BLaER1 treated with 17β-estradiol and CSF1 and Interleukin-3, amounts not matched to agents 10 nM and 100 nM (cell line): ENCODE data around the gene CRISPLD2.
"Not testable (repeated sequence)": the region's sequence is repeated elsewhere in the genome, so short reads cannot be mapped to it uniquely, and the experiment has no call there.

Source experiments
- H3K27ac ChIP-seq, 11 experiments: shearing (Covaris generic); formaldehyde crosslinking; 2 replicates each; pipeline ENCODE4 v1.8.1; 2022
- H3K27me3 ChIP-seq, 11 experiments: shearing (Covaris generic); formaldehyde crosslinking; 2 replicates each; pipeline ENCODE4 v1.8.1; 2022
- H3K36me3 ChIP-seq, 11 experiments: shearing (Covaris generic); formaldehyde crosslinking; 2 replicates each; pipeline ENCODE4 v1.8.1; 2022
- H3K4me1 ChIP-seq, 10 experiments: shearing (Covaris generic); formaldehyde crosslinking; 2 replicates each; pipeline ENCODE4 v1.8.1; 2022
- H3K4me2 ChIP-seq, 11 experiments: shearing (Covaris generic); formaldehyde crosslinking; 2 replicates each; pipeline ENCODE4 v1.8.1; 2022
- H3K4me3 ChIP-seq, 10 experiments: shearing (Covaris generic); formaldehyde crosslinking; 2 replicates each; pipeline ENCODE4 v1.8.1; 2022
- H3K9ac ChIP-seq, 11 experiments: shearing (Covaris generic); formaldehyde crosslinking; 2 replicates each; pipeline ENCODE4 v1.8.1; 2022
- H3K9me3 ChIP-seq, 11 experiments: shearing (Covaris generic); formaldehyde crosslinking; replicated peaks in 1 of 11; 2 replicates each; pipeline ENCODE4 v1.8.1; 2022
- H4K20me1 ChIP-seq, 11 experiments: shearing (Covaris generic); formaldehyde crosslinking; 2 replicates each; pipeline ENCODE4 v1.8.1; 2022
- Cebpa-rat ChIP-seq, 11 experiments: shearing (Covaris generic); IDR thresholded peaks; 2 replicates each; pipeline ENCODE4 v1.8.1; 2022

Gene CRISPLD2

GRCh38 chr16:84854759-84855158, 35.0 kb downstream of the CRISPLD2 start:
- no peak overlapping the region for H3K27ac ChIP-seq
- H3K4me2 ChIP-seq = peak overlapping the region in 1 of 11 experiments; percentile 9; a peak in 2 of 22 replicates
- H4K20me1 ChIP-seq = peaks cover 0 to 11% (median 0%) of the 10 kb centered on the region in 11 experiments; a peak in 2 of 22 replicates
- no peak for TF ChIP-seq Cebpa-rat (IDR thresholded peaks at IDR 0.05)
- H3K9ac ChIP-seq = no peak overlapping the region
- no peaks in the 10 kb centered on the region for H3K27me3 ChIP-seq
- H3K36me3 ChIP-seq = peaks cover 0 to 99% (median 54%) of the 10 kb centered on the region in 11 experiments; a peak in 16 of 22 replicates
- peaks cover 11 to 40% (median 20%) of the 10 kb centered on the region in 11 experiments for H3K9me3 ChIP-seq
- peaks cover 0 to 10% (median 0%) of the 10 kb centered on the region in 10 experiments; a peak in 1 of 20 replicates for H3K4me1 ChIP-seq
- H3K4me3 ChIP-seq = no peak overlapping the region

- H3K9ac ChIP-seq, H3K4me2 ChIP-seq, H3K27ac ChIP-seq, H3K4me1 ChIP-seq, H3K27me3 ChIP-seq, H3K4me3 ChIP-seq: not testable (repeated sequence)
- Histone ChIP-seq H3K36me3 (peaks cover 0 to 99% (median 55%) of the 10 kb centered on the region in 11 experiments; a peak in 17 of 22 replicates), H4K20me1 (peaks cover 0 to 11% (median 0%) of the 10 kb centered on the region in 11 experiments; a peak in 2 of 22 replicates), H3K9me3 (peaks cover 19 to 44% (median 29%) of the 10 kb centered on the region in 11 experiments)
Measured at GRCh38 chr16:84855435-84856202, 35.8 kb downstream of the CRISPLD2 start.

GRCh38 chr16:84856203-84856581, 36.4 kb downstream of the CRISPLD2 start:
- not testable (repeated sequence) for H3K4me3 ChIP-seq, H3K27ac ChIP-seq, H3K27me3 ChIP-seq, H3K9ac ChIP-seq, H3K4me1 ChIP-seq, H3K4me2 ChIP-seq
- peaks cover 0 to 99% (median 52%) of the 10 kb centered on the region in 11 experiments; a peak in 17 of 22 replicates for H3K36me3 ChIP-seq
- peaks cover 0 to 11% (median 0%) of the 10 kb centered on the region in 11 experiments; a peak in 2 of 22 replicates for H4K20me1 ChIP-seq
- H3K9me3 ChIP-seq = peaks cover 24 to 47% (median 31%) of the 10 kb centered on the region in 11 experiments

GRCh38 chr16:84856811-84857210, 37.0 kb downstream of the CRISPLD2 start:
- H3K9me3 ChIP-seq = peaks cover 28 to 49% (median 35%) of the 10 kb centered on the region in 11 experiments
- H3K4me2 ChIP-seq, H3K27me3 ChIP-seq, H3K27ac ChIP-seq, H3K9ac ChIP-seq, H3K4me1 ChIP-seq, H3K4me3 ChIP-seq: not testable (repeated sequence)
- H3K36me3 ChIP-seq = peaks cover 0 to 99% (median 52%) of the 10 kb centered on the region in 11 experiments; a peak in 17 of 22 replicates
- peaks cover 0 to 11% (median 0%) of the 10 kb centered on the region in 11 experiments; a peak in 2 of 22 replicates for H4K20me1 ChIP-seq

GRCh38 chr16:84859681-84860080, 39.9 kb downstream of the CRISPLD2 start:
- Histone ChIP-seq H3K9me3 (peaks cover 28 to 49% (median 38%) of the 10 kb centered on the region in 11 experiments), H4K20me1 (peaks cover 0 to 8% (median 0%) of the 10 kb centered on the region in 11 experiments; a peak in 3 of 22 replicates), H3K36me3 (peaks cover 0 to 90% (median 62%) of the 10 kb centered on the region in 11 experiments; a peak in 17 of 22 replicates), H3K4me1 (peaks cover 0 to 22% (median 19%) of the 10 kb centered on the region in 10 experiments; a peak in 16 of 20 replicates), H3K9ac (no peak overlapping the region), H3K27ac (no peak overlapping the region), H3K4me2 (no peak overlapping the region), H3K27me3 (no peaks in the 10 kb centered on the region), H3K4me3 (peak overlapping the region in 2 of 10 experiments; percentile 14 to 19; a peak in 1 of 20 replicates)
- no peak for TF ChIP-seq Cebpa-rat (IDR thresholded peaks at IDR 0.05)

GRCh38 chr16:84860383-84860782, 40.6 kb downstream of the CRISPLD2 start:
- peaks cover 0 to 85% (median 56%) of the 10 kb centered on the region in 11 experiments; a peak in 17 of 22 replicates for H3K36me3 ChIP-seq
- peaks cover 0 to 30% (median 26%) of the 10 kb centered on the region in 10 experiments; a peak in 16 of 20 replicates for H3K4me1 ChIP-seq
- no peak overlapping the region for H3K4me3 ChIP-seq
- peaks cover 28 to 49% (median 38%) of the 10 kb centered on the region in 11 experiments for H3K9me3 ChIP-seq
- H3K9ac ChIP-seq = no peak overlapping the region
- TF ChIP-seq Cebpa-rat (IDR thresholded peaks at IDR 0.05) = no peak
- no peak overlapping the region for H3K4me2 ChIP-seq
- H3K27ac ChIP-seq = no peak overlapping the region
- H3K27me3 ChIP-seq = no peaks in the 10 kb centered on the region
- H4K20me1 ChIP-seq = peaks cover 0 to 8% (median 0%) of the 10 kb centered on the region in 11 experiments; a peak in 3 of 22 replicates

- H3K27ac ChIP-seq = no peak overlapping the region
- H3K4me1 ChIP-seq = peaks cover 0 to 34% (median 29%) of the 10 kb centered on the region in 10 experiments; a peak in 16 of 20 replicates
- no peak for TF ChIP-seq Cebpa-rat (IDR thresholded peaks at IDR 0.05)
Measured at GRCh38 chr16:84861671-84862070, 41.9 kb downstream of the CRISPLD2 start.

GRCh38 chr16:84862804-84863480, 43.2 kb downstream of the CRISPLD2 start:
- no peaks in the 10 kb centered on the region for H3K27me3 ChIP-seq
- H3K9ac ChIP-seq = no peak overlapping the region
- no peak for TF ChIP-seq Cebpa-rat (IDR thresholded peaks at IDR 0.05)
- H3K4me3 ChIP-seq = no peak overlapping the region
- H3K4me2 ChIP-seq = peak overlapping the region in 7 of 11 experiments; percentile 36 to 79 (median 62); a peak in 10 of 22 replicates
- peaks cover 0 to 42% (median 29%) of the 10 kb centered on the region in 10 experiments; a peak in 16 of 20 replicates for H3K4me1 ChIP-seq
- peaks cover 0 to 83% (median 49%) of the 10 kb centered on the region in 11 experiments; a peak in 17 of 22 replicates for H3K36me3 ChIP-seq
- peaks cover 28 to 42% (median 35%) of the 10 kb centered on the region in 11 experiments for H3K9me3 ChIP-seq
- no peak overlapping the region for H3K27ac ChIP-seq
- peaks cover 0 to 8% (median 0%) of the 10 kb centered on the region in 11 experiments; a peak in 3 of 22 replicates for H4K20me1 ChIP-seq

More at GRCh38 chr16:84861671-84862070, 41.9 kb downstream of the CRISPLD2 start:
- H3K27me3 ChIP-seq = no peaks in the 10 kb centered on the region
- H3K36me3 ChIP-seq = peaks cover 0 to 83% (median 50%) of the 10 kb centered on the region in 11 experiments; a peak in 17 of 22 replicates
- H3K4me2 ChIP-seq = no peak overlapping the region
- H3K9me3 ChIP-seq = peaks cover 28 to 48% (median 38%) of the 10 kb centered on the region in 11 experiments
- H3K9ac ChIP-seq = no peak overlapping the region
- H3K4me3 ChIP-seq = no peak overlapping the region
- peaks cover 0 to 8% (median 0%) of the 10 kb centered on the region in 11 experiments; a peak in 3 of 22 replicates for H4K20me1 ChIP-seq
